Hepatic stellate cell (primary cell): ENCODE measurements around the gene PRKN.

ENCODE experiments used
- DNase-seq: peaks from one replicate; pipeline ENCODE4 v3.0.0; 2011; ENCODE audit warnings: low spot score

The PRKN gene

GRCh38 chr6:162615016-162615705 lies 112.4 kb downstream of the PRKN start:
- DNase-seq: no peak

- no peak for DNase-seq
Observed at GRCh38 chr6:162613310-162613709, 114.3 kb downstream of the PRKN start.

GRCh38 chr6:162612613-162613012 lies 115.0 kb downstream of the PRKN start:
- no peak for DNase-seq

- DNase-seq: no peak
Observed at GRCh38 chr6:162610351-162610750, 117.2 kb downstream of the PRKN start.

GRCh38 chr6:162605881-162606280 lies 121.7 kb downstream of the PRKN start:
- DNase-seq: no peak

GRCh38 chr6:162603231-162604015 lies 124.1 kb downstream of the PRKN start:
- no peak for DNase-seq

- DNase-seq: no peak
Observed at GRCh38 chr6:162602759-162603158, 124.8 kb downstream of the PRKN start.

GRCh38 chr6:162596676-162597075 lies 130.9 kb downstream of the PRKN start:
- DNase-seq: no peak

GRCh38 chr6:162591517-162591916 lies 136.0 kb downstream of the PRKN start:
- no peak for DNase-seq

- DNase-seq: no peak
Observed at GRCh38 chr6:162581988-162582780, 145.4 kb downstream of the PRKN start.

GRCh38 chr6:162580619-162581018 lies 146.9 kb downstream of the PRKN start:
- DNase-seq: no peak

- DNase-seq: no peak
Observed at GRCh38 chr6:162576016-162576415, 151.6 kb downstream of the PRKN start.

- DNase-seq: no peak
Observed at GRCh38 chr6:162572240-162572639, 155.3 kb downstream of the PRKN start.

- no peak for DNase-seq
Observed at GRCh38 chr6:162568266-162568665, 159.3 kb downstream of the PRKN start.

GRCh38 chr6:162562041-162562440 lies 165.5 kb downstream of the PRKN start:
- no peak for DNase-seq

- DNase-seq: no peak
Observed at GRCh38 chr6:162560891-162561290, 166.7 kb downstream of the PRKN start.

GRCh38 chr6:162554531-162554930 lies 173.0 kb downstream of the PRKN start:
- no peak for DNase-seq

- DNase-seq: no peak
Observed at GRCh38 chr6:162546905-162547304, 180.7 kb downstream of the PRKN start.

- DNase-seq: no peak
Observed at GRCh38 chr6:162543221-162543620, 184.3 kb downstream of the PRKN start.

- DNase-seq: no peak
Observed at GRCh38 chr6:162541019-162541601, 186.5 kb downstream of the PRKN start.

- no peak for DNase-seq
Observed at GRCh38 chr6:162539321-162539720, 188.2 kb downstream of the PRKN start.

GRCh38 chr6:162538643-162539064 lies 188.9 kb downstream of the PRKN start:
- no peak for DNase-seq
